ENCODE data around the gene PTDSS2.

DNA sequence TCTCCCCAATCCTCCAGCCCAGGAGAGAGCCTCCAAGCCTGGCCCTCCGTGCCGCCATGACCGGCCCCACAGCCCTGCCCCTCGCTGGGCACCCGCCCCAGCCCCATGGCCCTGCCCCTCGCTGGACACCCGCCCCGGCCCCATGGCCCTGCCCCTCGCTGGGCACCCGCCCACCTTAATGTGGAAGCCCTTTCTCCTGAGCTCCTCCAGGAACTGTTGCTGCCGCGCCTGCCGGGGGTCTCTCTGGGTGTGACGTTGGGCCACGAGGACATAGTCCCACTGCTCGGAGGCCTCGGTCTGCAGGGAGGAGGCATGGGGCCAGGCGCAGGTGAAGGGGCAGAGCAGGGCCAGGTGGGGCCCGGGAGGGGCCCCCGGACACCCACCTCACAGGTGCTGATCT, 16.4 kb upstream of the PTDSS2 start:
- TF ChIP-seq, protein P1, sequence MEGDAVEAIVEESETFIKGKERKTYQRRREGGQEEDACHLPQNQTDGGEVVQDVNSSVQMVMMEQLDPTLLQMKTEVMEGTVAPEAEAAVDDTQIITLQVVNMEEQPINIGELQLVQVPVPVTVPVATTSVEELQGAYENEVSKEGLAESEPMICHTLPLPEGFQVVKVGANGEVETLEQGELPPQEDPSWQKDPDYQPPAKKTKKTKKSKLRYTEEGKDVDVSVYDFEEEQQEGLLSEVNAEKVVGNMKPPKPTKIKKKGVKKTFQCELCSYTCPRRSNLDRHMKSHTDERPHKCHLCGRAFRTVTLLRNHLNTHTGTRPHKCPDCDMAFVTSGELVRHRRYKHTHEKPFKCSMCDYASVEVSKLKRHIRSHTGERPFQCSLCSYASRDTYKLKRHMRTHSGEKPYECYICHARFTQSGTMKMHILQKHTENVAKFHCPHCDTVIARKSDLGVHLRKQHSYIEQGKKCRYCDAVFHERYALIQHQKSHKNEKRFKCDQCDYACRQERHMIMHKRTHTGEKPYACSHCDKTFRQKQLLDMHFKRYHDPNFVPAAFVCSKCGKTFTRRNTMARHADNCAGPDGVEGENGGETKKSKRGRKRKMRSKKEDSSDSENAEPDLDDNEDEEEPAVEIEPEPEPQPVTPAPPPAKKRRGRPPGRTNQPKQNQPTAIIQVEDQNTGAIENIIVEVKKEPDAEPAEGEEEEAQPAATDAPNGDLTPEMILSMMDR (IDR thresholded peaks at IDR 0.05; ENCODE audit: low read length), result no peak
- no peak for TF ChIP-seq EZH2 (IDR thresholded peaks at IDR 0.05; ENCODE audit: borderline replicate concordance, low read length)
